ENCODE results near the gene HASPIN. TPM values are rescaled to one million over a fixed set of nuclear protein-coding genes. Genes with fewer than 3 reads are reported as not detected.

HASPIN gene
- total and polyA plus RNA-seq, 2 of the 13 experiments (the other 11 are each of a cell fraction or from before 2014, with no cell fraction given) = 2.7 to 8.1 TPM

DNA sequence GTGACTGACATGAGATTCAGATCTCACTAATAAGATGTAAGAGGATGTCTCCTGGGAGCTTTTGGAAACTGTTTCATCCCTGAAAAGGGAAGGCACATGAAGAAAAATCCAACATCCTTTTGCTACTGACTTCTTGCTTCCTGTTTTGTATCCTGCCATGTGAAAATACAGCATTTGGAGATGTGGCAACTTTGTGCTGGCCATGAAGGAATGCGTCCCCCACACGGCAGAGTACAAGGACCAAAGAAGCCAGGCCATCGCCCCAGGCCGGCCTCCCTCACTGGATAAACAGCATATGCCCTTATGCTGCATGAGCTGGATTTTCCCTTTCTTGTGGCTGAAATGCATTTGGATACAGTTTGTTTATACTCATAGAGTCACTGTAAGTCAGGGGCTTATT lies 5.5 kb upstream of the HASPIN start:
- Histone ChIP-seq H3K4me2 (ENCODE audit: low read depth, low read length) (no peak overlapping the region), H3K27ac (ENCODE audit: extremely low read length, insufficient read depth, low read length) (peak overlapping the region; percentile 38), H3K27me3 (ENCODE audit: control insufficient read depth in 1 of 2, insufficient read depth in 2 of 2, low read length in 2 of 2) (no peaks in the 10 kb centered on the region; a peak in 1 of 5 replicates), H3K36me3 (replicated peaks in 1 of 2; ENCODE audit: control insufficient read depth in 1 of 2, insufficient read depth in 2 of 2, low read length in 2 of 2) (peaks cover 8 to 39% of the 10 kb centered on the region in 2 experiments; a peak in 4 of 5 replicates), H4K20me1 (ENCODE audit: insufficient read depth, low read length) (no peaks in the 10 kb centered on the region), H2AFZ (ENCODE audit: low read length) (no peak overlapping the region), H3K79me2 (ENCODE audit: insufficient read depth, low read length) (peaks cover 8% of the 10 kb centered on the region), H3K9ac (ENCODE audit: insufficient read depth, low read depth, low read length) (no peak overlapping the region), H3K9me3 (ENCODE audit: low read length) (no peaks in the 10 kb centered on the region), H3K4me3 (replicated peaks in 1 of 3; ENCODE audit: insufficient read depth in 1 of 3, low read depth in 2 of 3, low read length in 3 of 3) (no peak overlapping the region), H3K4me1 (ENCODE audit: insufficient read depth, low read length) (peaks cover 34% of the 10 kb centered on the region)
- no TSS peak for BruUV-seq (replicated peaks)
- POLR2A ChIA-PET = no interaction called here
- 91% methylated on average over 4 of the region's 4 CpGs for WGBS (ENCODE audit: low lambda C conversion rate)
- intact Hi-C loops (cut with micrococcal nuclease; ENCODE audit: unreplicated experiment) (no loop called here), in situ Hi-C loops (cut with HindIII; ENCODE audit: extremely low pct_ligation_motif_present, low pct_unique_long_range_greater_than_20kb) (no loop called here)
- FAIRE-seq (no peak), ATAC-seq (no peak), DNase-seq (ENCODE audit: low spot score) (no peak)
- CTCF ChIA-PET (ENCODE audit: low intra/inter-chr PET ratio, low total read pairs) = no interaction called here
- no peak for TF ChIP-seq PHF8 (CRISPR knock-in tag; IDR thresholded peaks at IDR 0.05)
- no peak for TF ChIP-seq STAT5B (CRISPR knock-in tag; IDR thresholded peaks at IDR 0.05)
- no peak for TF ChIP-seq GATAD2A (CRISPR knock-in tag; IDR thresholded peaks at IDR 0.05)
- no peak for TF ChIP-seq MEF2D (CRISPR knock-in tag; IDR thresholded peaks at IDR 0.05)
- no peak for TF ChIP-seq MAFK (conservative IDR thresholded peaks at IDR 0.05 in 1 of 2, IDR thresholded peaks at IDR 0.05 in 1 of 2; ENCODE audit: low read length in 2 of 2)
- no peak for TF ChIP-seq TEAD2 (CRISPR knock-in tag; IDR thresholded peaks at IDR 0.05)
- no peak for TF ChIP-seq TAF1 (CRISPR knock-in tag; IDR thresholded peaks at IDR 0.05)
- no peak for TF ChIP-seq GABPA (IDR thresholded peaks at IDR 0.05; ENCODE audit: low read depth, low read length)
- no peak for TF ChIP-seq GABPA (CRISPR knock-in tag; IDR thresholded peaks at IDR 0.05; ENCODE audit: low read depth)

DNA sequence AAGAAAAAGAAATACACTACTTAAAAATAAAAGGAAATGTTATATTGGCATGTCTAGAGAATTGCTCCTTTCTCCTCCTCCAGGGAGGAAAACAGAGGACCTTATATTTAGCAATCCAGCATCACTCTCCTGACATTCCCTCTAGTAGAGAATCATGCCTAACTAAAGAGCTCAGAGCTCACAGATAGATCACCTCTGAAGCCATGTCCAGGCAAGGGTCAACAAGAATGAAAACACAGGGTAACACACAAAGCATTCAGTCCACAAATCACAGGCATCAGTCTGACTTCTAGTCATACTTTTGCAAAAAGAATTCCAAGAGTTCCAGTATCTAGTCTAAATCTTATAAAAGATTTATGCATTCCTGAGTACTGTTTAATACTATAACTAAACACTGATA lies 4.4 kb upstream of the HASPIN start:
- H3K9ac ChIP-seq (ENCODE audit: insufficient read depth, low read depth, low read length) = no peak overlapping the region
- no peak overlapping the region for H3K27ac ChIP-seq (ENCODE audit: extremely low read length, insufficient read depth, low read length)
- CTCF ChIA-PET (ENCODE audit: low intra/inter-chr PET ratio, low total read pairs) = no interaction called here
- BruUV-seq (replicated peaks) = no TSS peak
- peaks cover 13% of the 10 kb centered on the region for H3K79me2 ChIP-seq (ENCODE audit: insufficient read depth, low read length)
- H3K27me3 ChIP-seq (ENCODE audit: control insufficient read depth in 1 of 2, insufficient read depth in 2 of 2, low read length in 2 of 2) = no peaks in the 10 kb centered on the region; a peak in 1 of 5 replicates
- H4K20me1 ChIP-seq (ENCODE audit: insufficient read depth, low read length) = no peaks in the 10 kb centered on the region
- intact Hi-C loops (cut with micrococcal nuclease; ENCODE audit: unreplicated experiment) (no loop called here), in situ Hi-C loops (cut with HindIII; ENCODE audit: extremely low pct_ligation_motif_present, low pct_unique_long_range_greater_than_20kb) (no loop called here)
- POLR2A ChIA-PET = no interaction called here
- H3K4me2 ChIP-seq (ENCODE audit: low read depth, low read length) = no peak overlapping the region
- peaks cover 34% of the 10 kb centered on the region for H3K4me1 ChIP-seq (ENCODE audit: insufficient read depth, low read length)
- DNase-seq (ENCODE audit: low spot score) (no peak), FAIRE-seq (no peak), ATAC-seq (no peak)
- peaks cover 8 to 39% of the 10 kb centered on the region in 2 experiments; a peak in 4 of 5 replicates for H3K36me3 ChIP-seq (replicated peaks in 1 of 2; ENCODE audit: control insufficient read depth in 1 of 2, insufficient read depth in 2 of 2, low read length in 2 of 2)
- H2AFZ ChIP-seq (ENCODE audit: low read length) = no peak overlapping the region
- no peaks in the 10 kb centered on the region for H3K9me3 ChIP-seq (ENCODE audit: low read length)
- no peak overlapping the region for H3K4me3 ChIP-seq (replicated peaks in 1 of 3; ENCODE audit: insufficient read depth in 1 of 3, low read depth in 2 of 3, low read length in 3 of 3)
- TF ChIP-seq HMGA1 (CRISPR knock-in tag; conservative IDR thresholded peaks at IDR 0.05) (no peak), NONO (IDR thresholded peaks at IDR 0.05) (no peak), NONO (CRISPR knock-in tag; conservative IDR thresholded peaks at IDR 0.05) (no peak), ZNF263 (CRISPR knock-in tag; IDR thresholded peaks at IDR 0.05) (no peak), ZNF282 (IDR thresholded peaks at IDR 0.05; ENCODE audit: partially characterized antibody) (no peak), ZNF766 (CRISPR knock-in tag; IDR thresholded peaks at IDR 0.05; ENCODE audit: borderline replicate concordance) (no peak), MXD4 (CRISPR knock-in tag; IDR thresholded peaks at IDR 0.05) (no peak), ZNF354B (CRISPR knock-in tag; IDR thresholded peaks at IDR 0.05) (no peak), ZSCAN20 (CRISPR knock-in tag; IDR thresholded peaks at IDR 0.05; ENCODE audit: borderline replicate concordance) (no peak), MTA1 (CRISPR knock-in tag; IDR thresholded peaks at IDR 0.05; ENCODE audit: borderline replicate concordance) (no peak), POLR2A (IDR thresholded peaks at IDR 0.05; ENCODE audit: insufficient read depth in 1 of 2, low read depth in 2 of 2, low read length in 2 of 2) (no peak), HNF4A (CRISPR knock-in tag; IDR thresholded peaks at IDR 0.05) (no peak)
- TF ChIP-seq, protein P1, sequence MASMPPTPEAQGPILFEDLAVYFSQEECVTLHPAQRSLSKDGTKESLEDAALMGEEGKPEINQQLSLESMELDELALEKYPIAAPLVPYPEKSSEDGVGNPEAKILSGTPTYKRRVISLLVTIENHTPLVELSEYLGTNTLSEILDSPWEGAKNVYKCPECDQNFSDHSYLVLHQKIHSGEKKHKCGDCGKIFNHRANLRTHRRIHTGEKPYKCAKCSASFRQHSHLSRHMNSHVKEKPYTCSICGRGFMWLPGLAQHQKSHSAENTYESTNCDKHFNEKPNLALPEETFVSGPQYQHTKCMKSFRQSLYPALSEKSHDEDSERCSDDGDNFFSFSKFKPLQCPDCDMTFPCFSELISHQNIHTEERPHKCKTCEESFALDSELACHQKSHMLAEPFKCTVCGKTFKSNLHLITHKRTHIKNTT (CRISPR knock-in tag; IDR thresholded peaks at IDR 0.05) = no peak
- TF ChIP-seq, protein P2, sequence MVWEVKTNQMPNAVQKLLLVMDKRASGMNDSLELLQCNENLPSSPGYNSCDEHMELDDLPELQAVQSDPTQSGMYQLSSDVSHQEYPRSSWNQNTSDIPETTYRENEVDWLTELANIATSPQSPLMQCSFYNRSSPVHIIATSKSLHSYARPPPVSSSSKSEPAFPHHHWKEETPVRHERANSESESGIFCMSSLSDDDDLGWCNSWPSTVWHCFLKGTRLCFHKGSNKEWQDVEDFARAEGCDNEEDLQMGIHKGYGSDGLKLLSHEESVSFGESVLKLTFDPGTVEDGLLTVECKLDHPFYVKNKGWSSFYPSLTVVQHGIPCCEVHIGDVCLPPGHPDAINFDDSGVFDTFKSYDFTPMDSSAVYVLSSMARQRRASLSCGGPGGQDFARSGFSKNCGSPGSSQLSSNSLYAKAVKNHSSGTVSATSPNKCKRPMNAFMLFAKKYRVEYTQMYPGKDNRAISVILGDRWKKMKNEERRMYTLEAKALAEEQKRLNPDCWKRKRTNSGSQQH (CRISPR knock-in tag; IDR thresholded peaks at IDR 0.05; ENCODE audit: low read depth) = no peak

Measured in HepG2 (cell line).